GM18868 (cell line): ENCODE data around the gene NUP155.
"Not testable (repeated sequence)": the region's sequence is repeated elsewhere in the genome, so short reads cannot be mapped to it uniquely, and the experiment has no call there.

Experiments used
- ATAC-seq: cut with Tn5 transposase; IDR thresholded peaks from one replicate; pipeline ENCODE4 v1.9.1; 2021; ENCODE audit warnings: mild to moderate bottlenecking, moderate library complexity; ENCODE audit not compliant: unreplicated experiment

The NUP155 gene

GRCh38 chr5:37283214-37283820, 87.6 kb downstream of the NUP155 start:
- ATAC-seq, result no peak

GRCh38 chr5:37275511-37275910, 95.4 kb downstream of the NUP155 start:
- no peak for ATAC-seq

- ATAC-seq, result no peak
Observed at GRCh38 chr5:37272511-37272910, 98.4 kb downstream of the NUP155 start.

GRCh38 chr5:37268100-37268499, 102.8 kb downstream of the NUP155 start:
- not testable (repeated sequence) for ATAC-seq

- ATAC-seq, result no peak
Observed at GRCh38 chr5:37255774-37256358, 115.0 kb downstream of the NUP155 start.

- ATAC-seq, result no peak
Observed at GRCh38 chr5:37254581-37254980, 116.3 kb downstream of the NUP155 start.

GRCh38 chr5:37251665-37252064, 119.2 kb downstream of the NUP155 start:
- no peak for ATAC-seq

- no peak for ATAC-seq
Observed at GRCh38 chr5:37249815-37250164, 121.1 kb downstream of the NUP155 start.

- ATAC-seq, result peak; percentile 93
Observed at GRCh38 chr5:37248970-37249814, 121.7 kb downstream of the NUP155 start, which contains the start of gene CPLANE1. TSS of gene CPLANE1 (minus strand) at chr5:37249376. CDS start at chr5:37247698, 1,678 bp downstream.

GRCh38 chr5:37248421-37248969, 122.4 kb downstream of the NUP155 start:
- no peak for ATAC-seq

GRCh38 chr5:37247496-37247895, 123.4 kb downstream of the NUP155 start:
- ATAC-seq, result no peak

- ATAC-seq, result no peak
Observed at GRCh38 chr5:37247036-37247435, 123.9 kb downstream of the NUP155 start.
